H1 (cell line): ENCODE measurements around the gene CHMP6. TPM values are rescaled to one million over a fixed set of nuclear protein-coding genes. Genes with fewer than 3 reads are reported as not detected.

Source experiments
- GTF2F1 ChIP-seq: IDR thresholded peaks from 2 replicates; pipeline ENCODE4 v1.6.1; 2012; ENCODE audit warnings: low read depth, low read length, improper control_type of control experiment, borderline replicate concordance
- MAFK ChIP-seq: IDR thresholded peaks from 2 replicates; pipeline ENCODE4 v1.6.1; 2012; ENCODE audit warnings: low read depth, mild to moderate bottlenecking, improper control_type of control experiment, low read length
- NANOG ChIP-seq: IDR thresholded peaks from 2 replicates; pipeline ENCODE4 v1.6.1; 2011; ENCODE audit warnings: low read length, low read depth, mild to moderate bottlenecking, inconsistent platforms; ENCODE audit not compliant: insufficient read depth, poor library complexity, severe bottlenecking
- polyA plus RNA-seq, 7 experiments: library from polyadenylated mRNA; depleted of rRNA in 3 of 7; stranded (reverse) in 5 of 7; unstranded in 2 of 7; fragments of >200 nt in 5 of 7; fragments of 200-250 nt in 2 of 7; gene quantifications; 1 replicate in 5 of 7; 2 replicates in 1 of 7; 4 replicates in 1 of 7; pipeline versions ENCODE4 v1.2.1 to v1.2.3, GENCODE V29; 2011 to 2013; ENCODE audit warnings: missing spikeins in 2 of 7, mixed read lengths in 2 of 7
- total RNA-seq: library from RNA; stranded (reverse); fragmentation: NEBNext Ultra II Directional; extraction: Animal tissue kit (Norgen Biotek cat#: 25700); gene quantifications from 2 replicates; pipeline ENCODE4 v1.2.1, GENCODE V29; 2021
- TF ChIP-seq, protein P1 (sequence below): fragments of 300-600 bp; sonication (generic); IDR thresholded peaks from 2 replicates; pipeline ENCODE4 v1.7.1; 2012; ENCODE audit warnings: low read length, moderate library complexity, mild to moderate bottlenecking, inconsistent platforms; ENCODE audit not compliant: insufficient replicate concordance
- TF ChIP-seq, protein P2 (sequence below): IDR thresholded peaks from 2 replicates; pipeline ENCODE4 v1.6.1; 2012; ENCODE audit warnings: inconsistent platforms
- TF ChIP-seq, protein P3 (sequence below): IDR thresholded peaks from 2 replicates; pipeline ENCODE4 v1.6.1; 2011; ENCODE audit warnings: low read depth, mild to moderate bottlenecking, low read length; ENCODE audit not compliant: insufficient read depth

Gene CHMP6
- total and polyA plus RNA-seq, 2 of the 8 experiments (the other 6 are each of a cell fraction or from before 2014, with no cell fraction given): 15.7 to 24.3 TPM

DNA sequence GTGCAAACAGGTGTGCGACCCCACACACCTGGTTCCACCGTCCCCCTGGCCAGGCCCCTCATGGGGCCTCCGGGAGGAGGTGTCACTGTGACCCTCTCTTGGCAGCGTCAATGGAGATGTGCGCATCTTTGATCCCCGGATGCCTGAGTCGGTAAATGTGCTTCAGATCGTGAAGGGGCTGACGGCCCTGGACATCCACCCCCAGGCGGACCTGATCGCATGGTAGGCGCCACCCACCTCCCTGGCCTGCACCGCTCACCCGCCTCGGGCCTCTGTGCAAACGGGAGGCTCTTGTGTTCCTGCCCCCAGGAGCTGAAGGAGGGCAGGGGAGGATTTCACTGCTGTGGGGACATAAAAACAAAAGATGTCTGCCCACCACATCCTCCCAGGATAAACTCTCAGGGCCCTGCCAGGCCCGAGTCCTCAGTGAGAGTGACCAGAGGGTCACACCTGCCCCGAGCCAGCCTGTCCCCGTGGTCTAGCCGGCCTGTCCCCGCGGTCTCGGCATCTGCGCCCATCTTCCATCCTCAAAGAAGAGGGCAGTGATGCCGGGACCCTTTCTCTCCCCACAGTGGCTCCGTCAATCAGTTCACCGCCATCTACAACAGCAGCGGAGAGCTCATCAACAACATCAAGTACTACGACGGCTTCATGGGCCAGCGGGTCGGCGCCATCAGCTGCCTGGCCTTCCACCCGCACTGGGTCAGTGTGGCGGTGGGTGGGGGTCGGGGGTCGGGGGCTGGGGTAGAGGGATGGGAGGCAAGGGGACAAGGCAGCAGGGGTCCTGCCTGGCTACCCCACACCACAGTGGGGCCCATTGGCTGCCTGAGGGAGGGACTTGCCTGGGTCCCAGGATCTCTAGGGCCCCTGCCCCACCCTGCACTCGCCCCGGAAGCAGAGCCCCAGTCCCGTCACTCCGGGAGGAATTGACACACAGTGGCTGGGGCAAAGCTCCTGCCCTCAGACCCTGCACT is 29.0 kb upstream of the CHMP6 start (continued):
- TF ChIP-seq, protein P1, sequence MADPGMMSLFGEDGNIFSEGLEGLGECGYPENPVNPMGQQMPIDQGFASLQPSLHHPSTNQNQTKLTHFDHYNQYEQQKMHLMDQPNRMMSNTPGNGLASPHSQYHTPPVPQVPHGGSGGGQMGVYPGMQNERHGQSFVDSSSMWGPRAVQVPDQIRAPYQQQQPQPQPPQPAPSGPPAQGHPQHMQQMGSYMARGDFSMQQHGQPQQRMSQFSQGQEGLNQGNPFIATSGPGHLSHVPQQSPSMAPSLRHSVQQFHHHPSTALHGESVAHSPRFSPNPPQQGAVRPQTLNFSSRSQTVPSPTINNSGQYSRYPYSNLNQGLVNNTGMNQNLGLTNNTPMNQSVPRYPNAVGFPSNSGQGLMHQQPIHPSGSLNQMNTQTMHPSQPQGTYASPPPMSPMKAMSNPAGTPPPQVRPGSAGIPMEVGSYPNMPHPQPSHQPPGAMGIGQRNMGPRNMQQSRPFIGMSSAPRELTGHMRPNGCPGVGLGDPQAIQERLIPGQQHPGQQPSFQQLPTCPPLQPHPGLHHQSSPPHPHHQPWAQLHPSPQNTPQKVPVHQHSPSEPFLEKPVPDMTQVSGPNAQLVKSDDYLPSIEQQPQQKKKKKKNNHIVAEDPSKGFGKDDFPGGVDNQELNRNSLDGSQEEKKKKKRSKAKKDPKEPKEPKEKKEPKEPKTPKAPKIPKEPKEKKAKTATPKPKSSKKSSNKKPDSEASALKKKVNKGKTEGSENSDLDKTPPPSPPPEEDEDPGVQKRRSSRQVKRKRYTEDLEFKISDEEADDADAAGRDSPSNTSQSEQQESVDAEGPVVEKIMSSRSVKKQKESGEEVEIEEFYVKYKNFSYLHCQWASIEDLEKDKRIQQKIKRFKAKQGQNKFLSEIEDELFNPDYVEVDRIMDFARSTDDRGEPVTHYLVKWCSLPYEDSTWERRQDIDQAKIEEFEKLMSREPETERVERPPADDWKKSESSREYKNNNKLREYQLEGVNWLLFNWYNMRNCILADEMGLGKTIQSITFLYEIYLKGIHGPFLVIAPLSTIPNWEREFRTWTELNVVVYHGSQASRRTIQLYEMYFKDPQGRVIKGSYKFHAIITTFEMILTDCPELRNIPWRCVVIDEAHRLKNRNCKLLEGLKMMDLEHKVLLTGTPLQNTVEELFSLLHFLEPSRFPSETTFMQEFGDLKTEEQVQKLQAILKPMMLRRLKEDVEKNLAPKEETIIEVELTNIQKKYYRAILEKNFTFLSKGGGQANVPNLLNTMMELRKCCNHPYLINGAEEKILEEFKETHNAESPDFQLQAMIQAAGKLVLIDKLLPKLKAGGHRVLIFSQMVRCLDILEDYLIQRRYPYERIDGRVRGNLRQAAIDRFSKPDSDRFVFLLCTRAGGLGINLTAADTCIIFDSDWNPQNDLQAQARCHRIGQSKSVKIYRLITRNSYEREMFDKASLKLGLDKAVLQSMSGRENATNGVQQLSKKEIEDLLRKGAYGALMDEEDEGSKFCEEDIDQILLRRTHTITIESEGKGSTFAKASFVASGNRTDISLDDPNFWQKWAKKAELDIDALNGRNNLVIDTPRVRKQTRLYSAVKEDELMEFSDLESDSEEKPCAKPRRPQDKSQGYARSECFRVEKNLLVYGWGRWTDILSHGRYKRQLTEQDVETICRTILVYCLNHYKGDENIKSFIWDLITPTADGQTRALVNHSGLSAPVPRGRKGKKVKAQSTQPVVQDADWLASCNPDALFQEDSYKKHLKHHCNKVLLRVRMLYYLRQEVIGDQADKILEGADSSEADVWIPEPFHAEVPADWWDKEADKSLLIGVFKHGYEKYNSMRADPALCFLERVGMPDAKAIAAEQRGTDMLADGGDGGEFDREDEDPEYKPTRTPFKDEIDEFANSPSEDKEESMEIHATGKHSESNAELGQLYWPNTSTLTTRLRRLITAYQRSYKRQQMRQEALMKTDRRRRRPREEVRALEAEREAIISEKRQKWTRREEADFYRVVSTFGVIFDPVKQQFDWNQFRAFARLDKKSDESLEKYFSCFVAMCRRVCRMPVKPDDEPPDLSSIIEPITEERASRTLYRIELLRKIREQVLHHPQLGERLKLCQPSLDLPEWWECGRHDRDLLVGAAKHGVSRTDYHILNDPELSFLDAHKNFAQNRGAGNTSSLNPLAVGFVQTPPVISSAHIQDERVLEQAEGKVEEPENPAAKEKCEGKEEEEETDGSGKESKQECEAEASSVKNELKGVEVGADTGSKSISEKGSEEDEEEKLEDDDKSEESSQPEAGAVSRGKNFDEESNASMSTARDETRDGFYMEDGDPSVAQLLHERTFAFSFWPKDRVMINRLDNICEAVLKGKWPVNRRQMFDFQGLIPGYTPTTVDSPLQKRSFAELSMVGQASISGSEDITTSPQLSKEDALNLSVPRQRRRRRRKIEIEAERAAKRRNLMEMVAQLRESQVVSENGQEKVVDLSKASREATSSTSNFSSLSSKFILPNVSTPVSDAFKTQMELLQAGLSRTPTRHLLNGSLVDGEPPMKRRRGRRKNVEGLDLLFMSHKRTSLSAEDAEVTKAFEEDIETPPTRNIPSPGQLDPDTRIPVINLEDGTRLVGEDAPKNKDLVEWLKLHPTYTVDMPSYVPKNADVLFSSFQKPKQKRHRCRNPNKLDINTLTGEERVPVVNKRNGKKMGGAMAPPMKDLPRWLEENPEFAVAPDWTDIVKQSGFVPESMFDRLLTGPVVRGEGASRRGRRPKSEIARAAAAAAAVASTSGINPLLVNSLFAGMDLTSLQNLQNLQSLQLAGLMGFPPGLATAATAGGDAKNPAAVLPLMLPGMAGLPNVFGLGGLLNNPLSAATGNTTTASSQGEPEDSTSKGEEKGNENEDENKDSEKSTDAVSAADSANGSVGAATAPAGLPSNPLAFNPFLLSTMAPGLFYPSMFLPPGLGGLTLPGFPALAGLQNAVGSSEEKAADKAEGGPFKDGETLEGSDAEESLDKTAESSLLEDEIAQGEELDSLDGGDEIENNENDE: no peak
- TF ChIP-seq GTF2F1: no peak
- TF ChIP-seq, protein P2, sequence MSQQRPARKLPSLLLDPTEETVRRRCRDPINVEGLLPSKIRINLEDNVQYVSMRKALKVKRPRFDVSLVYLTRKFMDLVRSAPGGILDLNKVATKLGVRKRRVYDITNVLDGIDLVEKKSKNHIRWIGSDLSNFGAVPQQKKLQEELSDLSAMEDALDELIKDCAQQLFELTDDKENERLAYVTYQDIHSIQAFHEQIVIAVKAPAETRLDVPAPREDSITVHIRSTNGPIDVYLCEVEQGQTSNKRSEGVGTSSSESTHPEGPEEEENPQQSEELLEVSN: no peak
- TF ChIP-seq MAFK: no peak
- TF ChIP-seq NANOG: no peak
- TF ChIP-seq, protein P3, sequence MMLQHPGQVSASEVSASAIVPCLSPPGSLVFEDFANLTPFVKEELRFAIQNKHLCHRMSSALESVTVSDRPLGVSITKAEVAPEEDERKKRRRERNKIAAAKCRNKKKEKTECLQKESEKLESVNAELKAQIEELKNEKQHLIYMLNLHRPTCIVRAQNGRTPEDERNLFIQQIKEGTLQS: no peak
